Gastrocnemius medialis (tissue), 4 donors: Measurements from ENCODE around the gene EIF3I. TPM values are rescaled to one million over a fixed set of nuclear protein-coding genes. Genes with fewer than 3 reads are reported as not detected.

Experiments used
- ATAC-seq, 2 donors: fragments of 150-250 bp; one replicate each; pipeline ENCODE4 v1.9.1; 2016
- DNase-seq, 2 donors: peaks; one replicate each; pipeline ENCODE4 v3.0.0-alpha.2; 2019
- H3K27ac ChIP-seq, 4 donors: fragments of 200-600 bp; sonication (generic); 1 replicate in 1 of 4; 2 replicates in 3 of 4; pipeline ENCODE4 v1.5.1; 2016 to 2018; ENCODE audit warnings: mild to moderate bottlenecking in 2 of 4, moderate library complexity in 1 of 4
- H3K27me3 ChIP-seq, 3 donors: fragments of 200-600 bp; sonication (generic) in 2 of 3; 1 replicate in 1 of 3; 2 replicates in 2 of 3; pipeline versions ENCODE4 v1.5.1 to v1.6.0; 2016 to 2019; ENCODE audit warnings: mild to moderate bottlenecking in 1 of 3, moderate library complexity in 1 of 3
- H3K36me3 ChIP-seq, 2 donors: fragments of 200-600 bp; sonication (generic) in 1 of 2; one replicate each; pipeline ENCODE4 v1.5.1; 2017 to 2018
- H3K4me1 ChIP-seq, 2 donors: fragments of 200-600 bp; sonication (generic) in 1 of 2; one replicate each; pipeline ENCODE4 v1.5.1; 2016 to 2017; ENCODE audit warnings: mild to moderate bottlenecking in 2 of 2
- H3K4me3 ChIP-seq, 4 donors: fragments of 200-600 bp; sonication (generic) in 3 of 4; 1 replicate in 1 of 4; 2 replicates in 3 of 4; pipeline ENCODE4 v1.5.1; 2016 to 2019; ENCODE audit warnings: mild to moderate bottlenecking in 2 of 4
- H3K9me3 ChIP-seq, 3 donors: fragments of 200-600 bp; sonication (generic) in 2 of 3; 1 replicate in 1 of 3; 2 replicates in 2 of 3; pipeline ENCODE4 v1.5.1; 2016 to 2019
- CTCF ChIP-seq, 5 experiments: fragments of 450-650 bp in 3 of 5; fragments of 200-600 bp in 2 of 5; sonication (generic) in 2 of 5; IDR thresholded peaks in 4 of 5; conservative IDR thresholded peaks in 1 of 5; 1 replicate in 4 of 5; 2 replicates in 1 of 5; pipeline ENCODE4 v1.5.1; 2016 to 2019; ENCODE audit warnings: antibody characterized with exemption in 5 of 5, mild to moderate bottlenecking in 3 of 5, moderate library complexity in 3 of 5
- POLR2A ChIP-seq, 2 donors: fragments of 450-650 bp; IDR thresholded peaks; one replicate each; pipeline ENCODE4 v1.6.1; 2017; ENCODE audit warnings: antibody characterized with exemption in 2 of 2, mild to moderate bottlenecking in 2 of 2, moderate library complexity in 2 of 2
- in situ Hi-C, 4 donors: fragments of 200-750 bp; cut with MboI; loops; one replicate each; pipeline versions ENCODE4 v1.15.0 to v1.8.0; 2017; ENCODE audit warnings: low sequenced_read_pairs in 4 of 4
- intact Hi-C: fragments of 100-400 bp; cut with DNase I; formaldehyde crosslinking; loops from one replicate; pipeline ENCODE4 v1.15.1; 2023; ENCODE audit warnings: low total_unique reads
- total RNA-seq, 4 donors: library from RNA; depleted of rRNA; stranded (reverse); fragments of >200 nt; gene quantifications; one replicate each; pipeline versions ENCODE4 v1.1.0 to v1.2.3, GENCODE V29; 2016

EIF3I gene
- total RNA-seq, 4 donors from 2014 or later, result 211 to 294 (median 245) TPM

GRCh38 chr1:32263744-32264143 lies 41.5 kb downstream of the EIF3I start:
- TF ChIP-seq POLR2A (IDR thresholded peaks at IDR 0.05) (no peak), CTCF (IDR thresholded peaks at IDR 0.05 in 4 of 5, conservative IDR thresholded peaks at IDR 0.05 in 1 of 5) (no peak)
- intact Hi-C loops, result no loop called here
- no peak for ATAC-seq
- no peaks in the 10 kb centered on the region for H3K36me3 ChIP-seq
- no peak for DNase-seq
- H3K4me3 ChIP-seq, result no peak overlapping the region
- in situ Hi-C loops, result no loop called here
- no peak overlapping the region for H3K27ac ChIP-seq
- H3K9me3 ChIP-seq, result no peaks in the 10 kb centered on the region
- no peaks in the 10 kb centered on the region for H3K27me3 ChIP-seq
- H3K4me1 ChIP-seq, result no peaks in the 10 kb centered on the region

GRCh38 chr1:32265846-32266245 lies 43.6 kb downstream of the EIF3I start:
- in situ Hi-C loops (no loop called here), intact Hi-C loops (no loop called here)
- Histone ChIP-seq H3K27ac (no peak overlapping the region), H3K4me3 (no peak overlapping the region), H3K9me3 (no peaks in the 10 kb centered on the region), H3K4me1 (no peaks in the 10 kb centered on the region), H3K27me3 (no peaks in the 10 kb centered on the region), H3K36me3 (no peaks in the 10 kb centered on the region)
- ATAC-seq (no peak), DNase-seq (no peak)
- TF ChIP-seq CTCF (IDR thresholded peaks at IDR 0.05 in 4 of 5, conservative IDR thresholded peaks at IDR 0.05 in 1 of 5) (no peak), POLR2A (IDR thresholded peaks at IDR 0.05) (no peak)

- Histone ChIP-seq H3K27me3 (no peaks in the 10 kb centered on the region), H3K4me1 (no peaks in the 10 kb centered on the region), H3K9me3 (no peaks in the 10 kb centered on the region), H3K36me3 (no peaks in the 10 kb centered on the region), H3K27ac (no peak overlapping the region), H3K4me3 (no peak overlapping the region)
- intact Hi-C loops, result no loop called here
- no peak for DNase-seq
- in situ Hi-C loops, result no loop called here
- TF ChIP-seq CTCF (IDR thresholded peaks at IDR 0.05 in 4 of 5, conservative IDR thresholded peaks at IDR 0.05 in 1 of 5) (no peak), POLR2A (IDR thresholded peaks at IDR 0.05) (no peak)
- ATAC-seq, result no peak
Observed at GRCh38 chr1:32266921-32267591, 44.8 kb downstream of the EIF3I start.

- H3K36me3 ChIP-seq, result no peaks in the 10 kb centered on the region
- H3K27me3 ChIP-seq, result peaks cover under 1 to 14% (median 8%) of the 10 kb centered on the region in 3 donors
- no peaks in the 10 kb centered on the region for H3K4me1 ChIP-seq
- H3K4me3 ChIP-seq, result no peak overlapping the region
- no peak for TF ChIP-seq CTCF (IDR thresholded peaks at IDR 0.05 in 4 of 5, conservative IDR thresholded peaks at IDR 0.05 in 1 of 5)
- TF ChIP-seq POLR2A (IDR thresholded peaks at IDR 0.05), result no peak
- DNase-seq (no peak), ATAC-seq (no peak)
- H3K9me3 ChIP-seq, result no peaks in the 10 kb centered on the region
- in situ Hi-C loops, result no loop called here
- no peak overlapping the region for H3K27ac ChIP-seq
- intact Hi-C loops, result no loop called here
Observed at GRCh38 chr1:32269744-32270143, 47.5 kb downstream of the EIF3I start.
